ENCODE data around the gene C16orf90. TPM values are rescaled to one million over a fixed set of nuclear protein-coding genes. Genes with fewer than 3 reads are reported as not detected.
"Not testable (repeated sequence)": the region's sequence is repeated elsewhere in the genome, so short reads cannot be mapped to it uniquely, and the experiment has no call there.

Gene C16orf90
- total RNA-seq, 1 donor from 2014 or later, result not detected

DNA sequence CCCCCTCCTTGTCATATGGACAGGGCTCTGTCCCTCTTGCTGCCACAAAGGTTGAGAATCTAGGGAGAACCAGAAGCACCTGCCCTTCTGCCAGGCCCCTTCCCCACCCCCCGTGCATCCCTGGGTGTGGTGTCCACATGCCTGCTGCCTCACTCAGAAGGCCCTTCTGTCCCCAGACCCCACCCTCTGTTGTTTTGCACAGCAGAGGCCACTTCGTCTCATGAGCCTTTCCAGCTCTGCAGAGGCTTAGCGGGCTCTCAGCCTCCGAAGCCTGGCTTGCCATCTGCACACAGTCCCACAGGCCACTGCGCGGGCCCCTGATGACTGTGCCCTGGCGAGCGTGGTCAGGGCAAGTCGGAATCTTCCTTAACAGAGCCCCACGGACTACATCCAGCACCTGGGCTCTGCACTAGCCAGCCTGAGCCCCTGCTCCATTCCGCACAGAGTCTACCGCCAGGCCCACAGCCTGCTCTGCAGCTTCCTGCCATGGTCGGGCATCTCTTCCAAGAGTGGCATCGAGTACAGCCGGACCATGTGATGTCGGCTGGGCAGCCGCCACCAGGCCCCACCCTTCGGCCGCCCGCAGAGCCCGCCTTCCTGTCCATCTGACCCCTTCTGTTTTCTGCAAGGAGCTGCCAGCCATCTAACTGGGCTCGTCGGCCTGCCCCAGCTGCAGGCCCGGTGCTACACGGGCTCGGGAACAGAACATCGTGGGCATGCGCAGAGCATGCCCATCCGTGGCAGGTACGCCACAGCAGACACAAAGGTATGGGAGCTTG, 10.8 kb downstream of the C16orf90 start:
- no peak for DNase-seq (ENCODE audit: low read depth in 2 of 2)

DNA sequence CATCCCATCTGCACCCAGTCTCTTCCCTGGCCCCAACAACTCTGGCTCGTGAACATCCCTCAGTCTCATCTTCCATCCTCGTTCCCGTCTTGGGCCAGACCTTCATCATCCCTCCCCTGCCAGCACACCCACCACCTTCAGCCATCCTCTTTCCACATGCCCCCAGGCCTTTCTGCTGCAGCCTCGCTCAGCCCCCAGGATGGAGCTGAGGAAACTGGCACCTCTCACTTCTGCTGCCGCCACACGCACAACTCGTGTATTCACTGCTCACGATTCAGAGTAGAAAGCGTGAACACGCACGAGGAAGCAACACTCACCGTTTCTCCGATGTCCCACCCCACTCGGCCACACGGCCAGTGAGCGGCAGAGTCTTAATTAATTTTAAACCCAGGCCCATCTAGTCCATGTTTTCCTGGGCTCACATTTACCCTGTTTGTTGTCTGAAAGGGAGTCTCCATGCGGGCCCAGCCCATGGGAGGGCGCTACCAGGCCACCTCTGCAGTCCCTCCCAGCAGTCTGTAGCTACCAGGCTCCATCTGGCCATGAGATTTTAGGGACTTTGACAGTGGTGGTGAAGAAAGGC, 12.5 kb downstream of the C16orf90 start:
- DNase-seq (ENCODE audit: low read depth in 2 of 2), result no peak

DNA sequence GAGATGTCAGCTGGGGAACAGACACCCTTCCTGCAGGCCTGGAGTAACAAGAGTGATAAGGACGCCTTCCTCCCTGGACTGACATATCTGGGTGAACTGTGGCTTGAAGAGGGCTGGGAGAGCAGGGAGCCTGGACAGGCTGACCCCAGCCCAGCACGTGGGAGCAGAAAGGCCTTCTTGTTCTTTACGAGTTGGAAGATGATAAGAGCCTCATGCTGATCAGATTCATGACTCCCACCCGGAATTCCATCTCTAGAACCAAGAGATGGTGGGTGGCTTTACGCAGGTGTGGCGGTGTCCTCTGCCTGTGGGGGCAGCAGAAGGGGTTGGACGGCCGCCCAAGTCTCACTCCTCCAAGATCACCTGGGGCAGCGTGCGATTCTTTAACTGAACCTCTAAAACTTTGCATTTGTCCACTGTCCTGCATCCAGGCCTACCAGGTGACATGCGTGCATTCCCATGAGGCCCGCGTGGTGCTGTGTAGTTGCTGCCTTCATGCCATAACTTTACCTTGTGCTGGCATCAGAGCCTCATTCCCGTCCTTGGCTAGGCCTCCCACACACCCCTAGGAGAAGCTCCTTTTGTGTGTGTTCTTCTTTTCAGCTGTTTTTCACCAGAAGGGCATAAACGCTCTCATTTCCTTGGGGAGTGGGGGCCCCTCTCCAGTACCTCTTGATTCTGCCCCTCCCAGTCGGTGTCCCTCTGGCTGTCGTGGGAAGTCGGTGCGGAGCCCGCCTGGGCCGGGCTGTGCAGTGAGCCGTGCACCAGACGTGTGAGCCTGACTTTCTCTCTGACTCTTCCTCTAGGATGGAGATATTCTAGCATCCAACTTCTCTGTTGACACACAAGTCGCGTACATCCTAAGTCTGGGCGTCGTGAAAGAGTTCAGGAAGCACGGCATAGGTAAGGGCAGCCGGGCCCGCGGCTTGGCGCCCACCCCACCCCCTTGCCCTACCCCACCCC, 13.3 kb downstream of the C16orf90 start:
- DNase-seq (ENCODE audit: low read depth in 2 of 2), result no peak

DNA sequence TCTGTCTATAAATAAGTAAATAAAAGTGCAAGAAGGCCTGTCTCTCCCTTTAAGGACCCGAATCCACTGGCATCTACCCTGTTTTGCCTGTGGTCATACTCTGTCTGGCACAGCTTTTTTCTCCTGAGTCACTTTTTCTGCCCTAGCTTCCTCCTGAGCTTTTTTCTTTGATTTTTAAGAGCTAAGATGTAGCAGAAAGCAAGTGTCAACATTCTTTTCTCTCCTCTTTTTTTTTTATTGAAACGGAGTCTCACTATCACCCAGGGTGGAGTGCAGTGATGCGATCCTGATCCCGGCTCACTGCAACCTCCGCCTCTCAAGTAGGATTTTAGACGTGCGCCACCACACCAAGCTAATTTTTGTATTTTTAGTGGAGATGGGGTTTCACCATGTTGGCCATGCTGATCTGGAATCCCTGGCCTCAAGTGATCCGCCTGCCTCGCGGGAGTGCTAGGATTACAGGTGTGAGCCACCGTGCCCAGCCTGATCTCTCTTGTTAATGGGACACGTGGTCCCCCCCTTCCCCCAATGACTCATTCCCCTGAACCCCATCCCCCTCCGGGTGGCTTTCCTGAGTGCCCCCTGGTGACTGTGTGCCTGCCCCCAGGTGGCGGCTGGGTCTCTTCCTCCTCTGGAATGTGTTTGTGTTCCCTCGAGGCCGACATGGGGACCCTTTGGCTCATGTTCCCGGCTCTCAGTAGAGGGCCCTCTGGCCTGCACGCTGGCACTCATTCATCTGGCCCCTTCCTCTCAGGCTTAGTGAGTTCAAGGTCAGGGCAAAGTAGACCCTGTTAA, 14.2 kb downstream of the C16orf90 start:
- DNase-seq (ENCODE audit: low read depth in 2 of 2), result no peak

DNA sequence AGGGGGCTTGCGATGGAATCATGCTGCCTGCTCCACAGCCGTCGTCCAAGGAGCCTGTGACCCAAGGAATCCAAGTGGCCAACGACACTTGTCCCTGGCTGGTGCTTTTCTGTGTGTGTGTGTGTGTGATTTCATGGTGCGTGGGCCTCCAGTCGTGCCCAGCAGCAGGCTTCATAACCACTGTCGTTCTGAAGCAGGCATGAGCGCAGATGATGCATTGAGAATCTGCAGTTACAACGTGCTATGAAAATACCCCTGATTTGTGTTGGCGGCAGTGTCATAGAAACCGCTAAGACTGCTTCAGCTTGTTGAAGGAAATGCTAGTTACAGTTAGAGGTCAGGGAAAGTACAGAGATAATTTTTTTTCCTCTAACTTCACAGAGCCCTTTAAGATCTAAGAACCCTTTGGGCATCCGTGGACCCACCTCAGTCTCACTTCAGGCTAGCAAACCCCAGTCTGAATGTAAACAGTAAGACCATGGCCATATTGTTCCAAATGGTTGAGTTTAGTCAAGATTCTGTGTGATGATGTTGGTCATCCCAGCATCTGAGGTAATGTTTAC, 15.6 kb downstream of the C16orf90 start:
- no peak for DNase-seq (ENCODE audit: low read depth in 2 of 2)

DNA sequence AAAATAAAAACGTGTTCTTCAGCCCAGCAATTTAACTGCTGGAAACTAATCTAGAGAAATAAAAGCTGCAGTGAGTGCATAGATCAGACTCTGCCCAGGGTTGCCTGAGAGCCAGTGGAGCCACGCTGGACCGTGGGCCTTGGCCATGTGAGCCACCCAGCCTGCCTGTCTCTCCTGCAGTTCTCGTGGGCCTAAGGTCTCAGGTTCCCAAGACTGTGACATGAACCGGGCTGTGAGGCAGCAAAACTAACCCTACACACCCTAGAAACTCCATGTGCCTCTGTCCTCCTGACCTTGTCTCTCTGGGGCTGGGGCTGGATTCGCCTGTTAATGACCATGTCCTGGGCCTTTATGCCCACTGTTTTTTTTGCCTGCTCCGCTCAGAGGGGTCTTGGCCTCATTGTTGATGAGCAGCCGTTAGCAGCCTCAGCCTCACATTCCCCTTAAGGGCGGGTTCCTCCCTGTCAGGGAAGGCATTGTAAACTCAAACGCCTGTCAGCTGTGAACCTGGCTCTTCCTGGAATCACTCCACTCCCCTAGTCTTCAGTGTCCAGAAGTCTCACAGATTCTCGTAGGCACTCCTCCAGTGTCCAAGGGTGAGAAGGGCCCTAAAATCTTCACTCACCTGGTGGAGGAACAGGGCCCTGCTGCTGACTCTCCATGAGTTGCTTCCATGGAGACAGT, 16.9 kb downstream of the C16orf90 start:
- DNase-seq (ENCODE audit: low read depth in 2 of 2), result no peak

DNA sequence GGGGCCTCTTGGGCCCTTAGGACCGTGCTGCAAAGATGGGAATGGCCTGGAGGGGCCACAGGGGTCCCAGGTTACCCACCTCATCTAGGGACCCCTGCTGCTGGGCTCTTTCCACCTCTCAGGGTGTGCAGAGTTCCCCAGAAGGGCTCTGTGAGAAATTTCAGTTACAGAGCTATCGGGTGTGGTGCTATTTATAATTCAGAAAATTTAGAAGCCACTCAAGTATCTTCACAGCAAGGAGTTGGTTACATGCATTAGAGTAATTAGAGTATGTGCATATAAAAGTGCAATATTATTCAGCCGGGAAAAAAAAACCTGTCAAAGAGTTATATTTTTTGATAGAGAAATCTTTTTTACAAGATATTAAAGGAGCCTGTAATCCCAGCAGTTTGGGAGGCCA, 18.9 kb downstream of the C16orf90 start:
- no peak for DNase-seq (ENCODE audit: low read depth in 2 of 2)

DNA sequence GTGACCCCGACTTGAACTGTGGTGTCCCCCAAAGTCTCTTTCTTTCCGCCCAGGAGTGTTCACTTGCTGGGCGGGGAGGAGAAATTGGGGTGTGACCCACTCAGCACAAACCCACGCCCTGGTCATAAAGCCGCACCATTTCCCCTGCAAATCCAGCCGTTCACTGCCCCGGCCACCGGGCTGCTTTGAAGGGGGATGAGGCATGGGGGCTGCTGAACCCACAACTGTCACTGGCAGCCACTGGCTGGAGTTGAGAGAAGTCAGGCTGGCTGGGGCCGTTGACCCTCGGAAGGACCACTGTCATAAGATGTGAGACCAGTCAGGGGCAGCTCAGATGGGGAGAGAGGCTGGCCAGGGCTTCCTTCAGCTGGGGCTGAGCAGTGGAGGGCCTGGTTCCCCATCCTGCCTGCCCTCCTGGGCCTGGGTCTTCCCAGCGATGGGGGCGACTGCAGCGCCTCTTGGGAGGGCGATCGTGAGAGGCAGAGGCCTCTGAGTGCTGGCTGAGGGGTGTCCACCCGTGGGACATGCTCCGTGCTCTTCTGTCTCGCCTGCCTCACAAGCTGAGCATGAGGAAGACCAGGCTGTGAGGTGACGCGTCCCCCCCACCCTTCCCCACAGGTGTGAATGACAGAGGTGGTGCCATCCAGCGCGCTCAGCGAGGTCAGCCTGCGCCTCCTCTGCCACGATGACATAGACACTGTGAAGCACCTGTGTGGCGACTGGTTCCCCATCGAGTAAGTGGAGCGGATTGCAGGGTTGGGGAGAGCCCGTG, 19.5 kb downstream of the C16orf90 start:
- DNase-seq (ENCODE audit: low read depth in 2 of 2), result no peak

DNA sequence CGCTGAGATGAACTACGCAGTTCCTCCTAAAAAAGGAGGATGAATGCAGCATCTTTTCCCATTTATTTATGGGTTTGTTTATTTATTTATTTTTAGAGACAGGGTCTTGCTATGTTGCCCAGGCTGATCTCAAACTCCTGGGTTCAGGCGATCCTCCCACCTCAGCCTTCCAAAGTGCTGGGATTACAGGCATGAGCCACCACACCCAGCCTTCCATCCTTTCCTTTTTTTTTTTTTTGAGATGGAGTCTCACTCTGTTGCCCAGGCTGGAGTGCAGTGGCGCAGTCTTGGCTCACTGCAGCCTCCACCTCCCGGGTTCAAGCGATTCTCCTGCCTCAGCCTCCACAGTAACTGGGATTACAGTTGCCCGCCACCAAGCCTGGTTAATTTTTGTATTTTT, 20.4 kb downstream of the C16orf90 start:
- not testable (repeated sequence) for DNase-seq (ENCODE audit: low read depth in 2 of 2)

DNA sequence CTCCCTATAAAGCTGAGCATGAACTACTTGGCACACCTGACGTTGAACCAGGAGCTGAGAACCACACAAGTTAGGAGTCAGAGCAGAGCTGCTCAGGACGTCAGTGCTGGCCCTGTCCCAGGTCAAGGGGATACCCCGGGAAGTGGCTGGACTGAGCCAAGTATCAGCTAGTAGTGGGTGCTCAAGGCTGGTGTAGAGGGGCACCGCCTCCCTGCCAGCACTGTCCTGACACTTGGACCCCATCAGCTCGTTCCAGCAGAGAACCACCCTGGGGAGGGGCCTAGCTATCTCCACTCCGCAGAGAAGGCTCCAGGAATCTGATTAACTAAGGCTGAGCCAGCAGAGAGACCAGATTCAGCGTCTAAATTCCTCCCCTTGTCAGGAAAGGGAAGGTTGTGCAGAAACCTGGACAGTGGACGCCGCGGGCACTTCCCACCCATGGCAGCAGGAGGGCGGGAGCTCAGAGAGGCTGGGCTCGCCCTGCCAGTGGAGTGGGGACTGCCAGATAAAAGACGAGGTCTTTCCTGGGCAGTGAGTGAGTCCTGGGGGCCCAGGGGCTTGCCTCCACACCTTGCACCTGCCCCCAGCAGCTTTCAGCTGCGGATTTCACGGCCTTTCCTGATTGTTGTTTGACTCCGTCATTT, 21.0 kb downstream of the C16orf90 start:
- DNase-seq (ENCODE audit: low read depth in 2 of 2), result no peak

DNA sequence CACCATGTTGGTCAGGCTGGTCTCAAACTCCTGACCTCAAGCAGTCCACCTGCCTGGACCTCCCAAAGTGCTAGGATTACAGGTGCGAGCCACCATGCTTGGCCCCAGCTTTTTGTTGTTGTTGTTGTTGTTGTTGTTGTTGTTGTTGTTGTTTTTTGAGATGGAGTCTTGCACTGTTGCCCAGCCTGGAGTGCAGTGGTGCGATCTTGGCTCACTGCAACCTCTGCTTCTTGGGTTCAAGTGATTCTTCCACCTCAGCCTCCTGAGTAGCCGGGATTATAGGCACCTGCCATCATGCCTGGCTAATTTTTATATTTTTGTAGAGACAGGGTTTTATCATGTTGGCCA, 21.7 kb downstream of the C16orf90 start:
- DNase-seq (ENCODE audit: low read depth in 2 of 2), result not testable (repeated sequence)

DNA sequence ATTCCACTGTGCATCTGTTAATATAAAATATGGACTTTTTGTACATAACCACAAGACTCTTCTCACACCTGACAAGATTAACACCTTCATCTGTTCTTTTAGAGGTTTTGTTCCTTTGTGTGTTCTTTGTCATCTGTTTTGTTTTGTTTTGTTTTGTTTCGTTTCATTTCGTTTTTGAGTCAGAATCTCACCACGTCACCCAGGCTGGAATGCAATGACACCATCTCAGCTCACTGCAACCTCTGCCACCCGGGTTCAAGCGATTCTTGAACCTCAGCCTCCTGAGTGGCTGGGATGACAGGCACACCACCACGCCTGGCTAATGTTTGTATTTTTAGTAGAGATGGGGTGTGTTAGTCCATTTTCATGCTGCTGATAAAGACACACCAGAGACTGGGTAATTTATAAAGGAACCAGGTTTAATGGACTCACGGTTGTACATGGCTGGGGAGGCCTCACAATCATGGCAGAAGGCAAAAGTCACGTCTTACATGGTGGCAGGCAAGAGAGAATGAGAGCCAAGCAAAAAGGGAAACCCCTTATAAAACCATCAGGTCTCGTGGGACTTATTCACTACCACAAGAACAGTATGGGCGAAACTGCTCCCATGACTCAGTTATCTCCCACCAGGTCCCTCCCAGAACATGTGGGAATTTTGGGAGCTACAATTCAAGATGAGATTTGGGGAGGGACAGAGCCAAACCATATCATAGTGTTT, 22.3 kb downstream of the C16orf90 start:
- DNase-seq (ENCODE audit: low read depth in 2 of 2), result no peak

DNA sequence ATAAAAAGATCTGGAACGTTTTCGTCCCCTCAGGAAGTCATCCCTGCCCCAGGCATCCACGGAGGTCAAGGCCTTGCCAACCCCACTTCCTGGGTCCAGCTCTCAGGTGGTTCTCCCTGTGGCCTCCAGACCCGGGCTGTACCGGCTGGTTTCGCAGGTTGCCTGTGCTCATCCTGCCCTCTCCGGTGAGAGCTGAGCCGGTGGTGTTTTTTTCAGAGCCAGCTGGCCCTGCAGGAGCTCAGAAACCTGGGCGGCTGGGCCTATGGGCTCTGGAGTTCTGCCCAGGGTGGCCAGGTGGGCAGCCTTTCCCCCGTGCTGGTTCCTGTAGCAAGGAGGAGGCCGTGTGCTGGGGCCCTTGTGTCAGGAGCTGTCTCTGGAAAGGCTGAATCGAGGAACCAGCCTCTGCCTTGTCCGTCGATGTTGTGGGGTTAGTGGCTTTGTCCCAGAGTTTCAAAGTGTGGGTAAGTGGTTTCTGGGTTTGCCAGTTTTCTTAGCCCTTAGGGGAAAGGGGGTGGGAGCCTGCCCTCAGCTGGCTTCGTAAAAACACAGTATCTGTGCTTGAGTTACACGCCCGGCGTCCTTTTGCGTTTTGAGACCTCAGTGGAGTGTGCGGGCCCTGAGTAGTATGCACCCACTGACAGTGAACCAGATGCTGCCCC, 23.6 kb downstream of the C16orf90 start:
- no peak for DNase-seq (ENCODE audit: low read depth in 2 of 2)

DNA sequence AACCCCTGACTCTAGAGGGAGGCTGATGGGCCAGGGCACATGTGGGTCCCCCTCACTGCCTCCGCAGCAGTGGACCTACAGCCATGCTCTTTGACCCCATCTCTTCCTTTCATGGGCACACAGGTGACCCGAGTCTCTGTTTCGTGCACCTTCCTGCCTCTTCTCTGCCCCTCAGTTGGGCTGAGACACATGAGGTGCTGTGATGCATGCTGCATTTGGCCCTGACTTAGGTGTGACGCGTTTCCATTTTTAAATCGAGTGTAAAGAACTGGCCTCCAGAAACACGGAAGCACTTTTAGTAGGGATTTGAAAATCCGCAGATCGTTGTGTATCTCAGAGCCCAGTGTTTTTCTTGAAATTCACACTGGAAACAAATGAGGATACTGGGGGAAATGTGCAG, 24.6 kb downstream of the C16orf90 start:
- no peak for DNase-seq (ENCODE audit: low read depth in 2 of 2)

DNA sequence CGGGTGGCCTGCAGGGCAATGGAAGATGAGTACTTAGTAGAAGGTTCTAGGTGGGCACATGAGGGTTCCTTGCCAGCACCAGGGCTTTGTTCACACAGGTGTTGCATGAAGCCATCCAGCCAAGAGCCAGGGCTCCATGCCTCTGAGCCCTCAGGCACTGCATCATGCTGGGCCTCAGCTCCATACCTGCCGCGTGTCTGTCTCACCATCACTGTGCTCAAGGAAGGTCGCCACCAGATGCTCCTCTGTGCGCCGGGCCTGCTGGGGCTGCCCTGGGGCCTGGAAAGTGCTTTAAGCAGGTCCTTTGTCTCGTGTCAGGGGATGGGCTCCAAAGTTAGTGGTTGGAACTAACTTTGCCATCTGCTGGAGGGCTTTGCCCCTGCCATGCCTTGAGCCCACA, 25.6 kb downstream of the C16orf90 start:
- no peak for DNase-seq (ENCODE audit: low read depth in 2 of 2)

DNA sequence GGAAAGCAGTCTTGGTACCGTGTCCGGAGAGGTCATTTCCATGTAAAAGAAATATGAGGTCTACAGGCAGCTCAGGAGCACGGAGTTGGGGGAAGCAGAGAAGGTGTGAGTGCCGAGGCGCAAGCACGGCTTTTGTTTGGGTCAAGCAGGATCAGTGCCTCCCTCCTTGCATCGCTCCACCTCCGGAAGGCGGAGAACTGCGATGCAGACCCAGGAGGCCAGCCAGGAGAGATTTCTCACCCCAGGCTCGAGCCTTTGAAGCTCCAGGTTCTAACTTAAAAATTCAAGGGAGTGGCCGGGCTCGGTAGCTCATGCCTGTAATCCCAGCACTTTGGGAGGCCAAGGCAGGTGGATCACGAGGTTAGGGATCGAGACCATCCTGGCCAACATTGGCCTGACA, 26.8 kb downstream of the C16orf90 start:
- DNase-seq (ENCODE audit: low read depth in 2 of 2), result no peak

DNA sequence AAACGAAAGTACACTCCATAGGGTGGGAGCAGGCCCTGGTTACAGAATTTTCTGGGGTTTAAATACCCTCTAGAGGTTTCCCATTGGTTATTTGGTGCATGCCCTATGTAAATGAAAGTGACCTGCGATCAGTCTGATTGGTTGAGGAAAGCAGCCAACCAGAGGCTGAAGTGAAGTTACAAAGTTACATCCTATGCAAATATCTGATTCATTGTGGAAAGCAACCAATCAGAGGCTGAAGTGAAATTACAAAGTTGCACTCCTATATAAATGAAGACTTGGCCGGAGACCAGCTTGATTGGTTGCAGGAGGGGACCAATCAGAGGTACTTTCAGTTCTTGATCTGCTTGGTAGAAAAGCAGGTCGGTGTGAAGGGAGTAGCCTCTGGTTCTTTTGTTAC, 27.4 kb downstream of the C16orf90 start:
- peak in 1 of 2 donors; percentile 64 for DNase-seq (ENCODE audit: low read depth in 2 of 2)

DNA sequence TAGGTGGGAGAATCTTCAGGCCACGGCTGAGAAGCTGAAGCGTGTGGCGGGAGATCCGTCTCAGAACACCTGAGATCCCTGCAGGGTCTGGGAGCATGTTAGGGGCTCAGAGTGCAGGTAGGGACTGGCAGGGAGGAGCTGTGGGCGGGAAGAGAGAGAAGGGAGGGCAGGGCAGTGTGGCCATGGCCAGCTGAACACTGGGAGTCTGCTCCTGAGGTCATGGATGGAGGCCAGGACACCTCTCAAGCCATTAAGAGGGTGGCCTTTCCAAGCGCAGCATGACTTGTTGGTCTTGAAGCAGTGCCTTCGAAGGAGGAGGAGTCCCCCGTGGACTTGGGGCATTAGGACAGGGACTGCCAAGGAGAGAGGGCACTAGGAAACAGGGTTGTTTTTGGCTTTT, 28.1 kb downstream of the C16orf90 start:
- DNase-seq (ENCODE audit: low read depth in 2 of 2), result no peak

All from lung microvascular endothelial cell (primary cell).